ENCODE measurements around the gene C1QL1.

Gene C1QL1

DNA sequence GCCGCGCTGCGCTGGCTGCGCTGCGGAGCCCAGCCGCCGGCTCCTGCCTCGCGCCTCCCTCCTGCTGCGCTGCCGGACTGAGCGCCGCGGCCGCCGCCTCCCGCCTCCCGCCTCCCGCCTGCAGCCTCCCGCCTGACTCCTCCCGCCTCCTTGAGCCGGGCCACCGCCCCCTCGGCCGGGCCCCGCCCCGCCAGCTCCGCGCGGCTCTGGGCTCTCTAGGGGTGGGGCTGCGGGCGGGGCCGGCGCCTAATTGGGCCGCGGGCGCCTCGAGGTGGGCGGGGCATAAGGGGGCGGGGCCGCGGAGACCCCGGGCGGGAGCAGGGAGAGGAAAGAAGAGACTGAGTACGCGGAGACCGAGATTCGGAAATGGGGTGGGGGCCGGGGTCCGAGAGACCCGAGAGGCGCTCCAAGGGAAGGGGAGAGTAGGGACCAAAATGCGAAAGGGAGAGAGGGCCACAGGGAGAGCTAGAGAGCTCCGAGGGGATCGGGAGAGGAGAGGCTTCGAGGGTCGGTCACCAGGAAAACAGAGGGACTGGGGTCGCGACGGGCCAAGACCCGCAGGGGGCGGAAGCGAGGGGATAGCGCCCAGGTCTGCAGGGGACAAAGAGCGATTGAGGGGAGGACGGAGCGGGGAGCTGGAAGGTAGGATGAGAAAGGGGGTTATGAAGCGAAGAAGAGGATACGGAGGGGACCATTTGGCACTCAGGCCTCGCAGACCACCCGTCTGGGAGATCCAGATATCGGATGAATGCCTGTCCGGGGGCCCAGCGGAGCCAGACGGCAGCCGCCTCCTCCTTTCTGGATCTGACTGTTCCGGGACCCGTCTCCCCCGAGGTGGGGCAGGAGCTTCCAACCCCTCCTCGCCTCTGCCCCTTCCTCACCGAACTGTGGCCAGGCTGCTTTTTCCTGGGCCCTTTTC lies at the start of gene C1QL1:
TSS of gene C1QL1 (minus strand) at position 79 of the 919 bp plus-strand sequence. CDS start 255 bp downstream, outside the sequence.
- peak; percentile 78 for DNase-seq (ENCODE audit: low read depth)

DNA sequence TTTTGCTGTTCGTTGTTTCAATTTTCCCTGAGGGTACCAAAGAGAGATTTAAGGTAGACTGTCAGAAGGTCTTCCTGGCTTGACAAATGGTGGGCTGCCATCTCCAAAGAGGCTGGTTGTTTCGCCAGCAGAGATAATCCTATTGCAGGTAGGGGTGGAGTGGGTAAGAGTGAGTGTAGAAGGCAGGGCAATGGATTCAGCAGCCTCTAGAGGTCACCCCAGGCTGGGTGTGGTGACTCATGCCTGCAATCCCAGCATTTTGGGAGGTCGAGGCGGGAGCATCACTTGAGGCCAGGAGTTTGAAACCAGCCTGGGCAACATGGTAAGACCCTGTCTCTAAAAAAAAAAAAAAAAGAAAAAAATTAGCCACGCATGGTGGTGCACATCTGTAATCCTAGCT lies 48.7 kb upstream of the C1QL1 start:
- no peak for DNase-seq (ENCODE audit: low read depth)

DNA sequence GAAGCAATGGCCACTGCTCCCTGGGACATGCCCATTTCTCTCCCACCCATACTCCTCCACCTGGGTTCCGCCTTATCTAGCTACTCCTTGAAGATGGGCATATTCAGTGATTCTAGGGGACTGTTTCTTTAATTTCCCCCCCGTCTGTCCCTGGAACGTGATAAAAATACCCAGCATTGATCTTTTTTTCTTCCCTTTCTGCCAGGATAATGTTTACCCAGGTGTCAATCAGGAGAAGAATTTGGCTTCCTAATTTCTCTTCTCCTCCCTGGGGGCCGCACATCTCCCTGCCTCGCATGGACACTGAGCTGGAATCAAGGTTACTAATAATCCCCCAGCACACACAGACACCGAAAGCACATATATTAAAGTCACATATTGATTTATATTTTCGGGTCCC lies 48.1 kb upstream of the C1QL1 start:
- DNase-seq (ENCODE audit: low read depth) = no peak

DNA sequence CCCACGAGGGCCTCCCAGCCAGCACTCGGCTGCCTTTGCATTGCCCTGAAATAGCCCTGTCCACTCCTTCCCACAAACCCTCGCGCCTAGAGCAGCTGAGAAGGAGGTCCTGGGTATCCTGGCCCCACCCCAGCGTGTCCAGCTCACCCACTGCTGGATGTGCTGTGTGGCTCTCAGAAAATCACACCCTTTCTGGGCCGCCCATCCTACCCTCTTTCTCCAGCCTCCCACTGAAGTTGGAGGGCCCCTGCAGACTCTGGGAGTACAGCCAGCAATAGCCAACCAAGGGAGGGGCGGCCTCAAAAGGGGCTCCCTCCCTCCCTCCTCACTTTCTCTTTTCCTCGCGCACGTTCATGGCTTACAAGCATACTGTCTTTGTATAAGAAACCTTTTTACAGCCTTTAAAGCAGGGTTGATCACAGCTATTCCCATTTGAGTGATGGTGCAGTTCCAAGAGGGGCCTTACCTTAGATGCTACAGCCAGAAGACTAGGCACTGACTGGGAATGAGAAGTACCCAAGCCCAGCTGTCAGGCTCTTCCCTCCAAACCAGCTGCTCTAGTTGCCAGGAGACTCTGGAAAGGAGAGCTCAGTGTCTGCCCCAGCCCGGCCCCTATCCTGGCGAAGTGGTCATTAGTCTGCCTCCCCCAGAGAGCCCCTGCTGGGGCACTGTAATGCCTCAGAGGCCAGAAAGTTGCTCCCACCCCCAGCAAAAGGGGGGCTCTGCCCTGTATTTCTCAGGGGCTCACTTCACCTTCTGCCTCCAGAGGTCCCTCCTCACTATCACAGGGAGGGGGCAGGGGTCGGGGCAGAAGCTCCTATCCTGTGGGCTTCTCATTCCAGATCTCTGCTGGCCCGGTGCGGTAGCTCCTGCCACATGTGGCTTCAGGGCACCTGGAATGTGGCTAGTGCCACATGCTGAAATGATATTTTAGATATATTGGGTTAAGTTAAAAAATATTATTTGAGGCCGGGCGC lies 45.2 kb upstream of the C1QL1 start:
- DNase-seq (ENCODE audit: low read depth) = no peak

DNA sequence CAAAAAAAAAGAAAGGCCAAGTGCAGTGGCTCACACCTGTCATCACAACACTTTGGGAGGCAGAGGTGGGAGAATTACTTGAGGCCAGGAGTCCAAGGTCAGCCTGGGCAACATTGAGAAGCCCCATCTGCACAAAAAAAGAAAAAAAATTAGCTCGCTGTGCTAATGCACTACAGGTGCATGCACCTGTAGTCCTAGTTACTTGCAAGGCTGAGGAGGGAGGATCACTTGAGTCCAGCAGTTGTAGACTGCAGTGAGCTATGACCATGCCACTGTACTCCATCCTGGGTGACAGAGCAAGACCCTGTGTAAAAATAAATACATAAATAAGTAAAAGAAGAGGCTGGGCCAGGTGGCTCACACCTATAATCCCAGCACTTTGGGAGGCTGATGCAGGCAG lies 43.7 kb upstream of the C1QL1 start:
- no peak for DNase-seq (ENCODE audit: low read depth)

DNA sequence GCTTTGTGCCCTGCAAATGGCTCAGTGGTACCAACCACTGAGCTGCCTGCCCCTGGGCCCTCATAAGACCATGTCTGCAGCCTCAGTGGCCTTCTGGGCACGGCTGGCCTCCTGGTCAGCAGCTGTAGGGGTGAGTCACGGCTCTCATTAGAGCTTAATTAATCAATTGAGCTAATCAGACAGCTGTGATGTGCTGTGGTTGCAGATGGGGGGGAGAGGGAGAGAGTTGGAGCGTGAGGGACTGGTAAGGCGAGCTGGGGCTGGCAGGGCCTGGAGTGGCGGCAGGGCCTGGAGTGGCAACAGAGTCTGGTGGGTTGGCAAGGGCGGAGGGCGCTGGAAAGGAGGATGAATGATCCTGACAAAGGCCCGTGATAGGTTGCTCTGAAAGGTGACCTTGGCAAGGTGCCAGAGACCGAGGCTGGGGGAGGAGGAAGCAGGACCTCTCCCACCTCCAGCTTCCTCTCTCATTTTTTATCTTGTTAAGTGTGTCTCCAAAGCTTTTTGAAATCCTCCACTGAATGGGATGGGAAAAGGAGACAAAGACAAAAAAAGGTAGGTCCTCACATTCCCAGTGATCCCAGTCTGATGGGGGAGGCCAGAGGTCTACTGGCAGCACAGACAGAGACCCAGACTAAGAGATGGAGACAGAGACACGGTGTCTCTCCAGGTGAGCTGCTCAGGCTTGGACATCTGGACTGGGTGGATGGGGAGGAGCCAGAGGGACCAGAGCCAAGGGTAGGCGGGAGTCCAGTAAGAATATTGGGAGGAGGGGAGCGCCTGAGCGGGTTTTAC lies 41.8 kb upstream of the C1QL1 start:
- no peak for DNase-seq (ENCODE audit: low read depth)

DNA sequence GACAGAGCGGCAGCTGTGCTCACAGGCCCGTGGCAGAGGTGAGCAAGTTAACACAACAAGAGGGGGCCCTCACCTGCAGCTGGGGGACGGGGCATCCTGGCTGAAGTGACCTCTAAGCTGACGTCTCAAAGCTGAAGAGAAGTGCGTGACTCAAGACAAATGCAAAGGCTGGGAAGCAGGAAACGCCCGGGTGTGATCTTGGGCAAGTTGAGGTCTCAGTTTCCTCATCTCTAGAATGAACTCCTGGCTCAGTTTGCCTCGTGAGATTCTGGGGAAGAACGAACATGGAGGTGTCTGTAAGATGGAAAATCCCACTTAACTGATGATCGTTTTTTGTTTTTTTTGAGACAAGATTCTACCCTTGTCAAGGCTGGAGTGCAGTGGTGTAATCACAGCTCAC lies 40.1 kb upstream of the C1QL1 start:
- no peak for DNase-seq (ENCODE audit: low read depth)

DNA sequence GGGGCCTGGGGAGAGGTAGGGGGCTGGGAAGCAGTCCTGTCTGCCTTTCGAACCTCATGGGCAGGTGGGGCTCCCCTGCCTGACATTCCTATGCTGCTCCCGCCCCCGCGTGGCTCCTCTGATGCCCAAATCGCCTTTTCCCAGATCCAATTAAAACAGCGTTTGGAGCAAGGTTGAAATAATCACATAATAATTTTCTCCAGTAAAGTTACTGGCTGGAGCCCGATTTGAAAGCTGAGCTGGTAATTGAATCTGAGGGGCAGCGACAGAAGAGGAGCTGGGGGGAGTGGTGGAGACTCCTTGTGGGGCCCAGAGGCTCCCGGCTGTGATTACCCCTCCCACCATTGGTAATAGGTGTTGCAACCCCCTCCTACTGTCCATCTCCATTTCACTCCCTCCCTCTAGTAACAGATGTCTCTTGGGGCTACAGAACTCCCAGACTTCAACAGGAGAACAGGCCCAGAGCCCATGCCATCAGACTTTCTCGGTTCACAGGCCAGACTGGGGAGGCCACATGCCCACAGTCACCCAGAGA lies 38.9 kb upstream of the C1QL1 start:
- DNase-seq (ENCODE audit: low read depth) = no peak

DNA sequence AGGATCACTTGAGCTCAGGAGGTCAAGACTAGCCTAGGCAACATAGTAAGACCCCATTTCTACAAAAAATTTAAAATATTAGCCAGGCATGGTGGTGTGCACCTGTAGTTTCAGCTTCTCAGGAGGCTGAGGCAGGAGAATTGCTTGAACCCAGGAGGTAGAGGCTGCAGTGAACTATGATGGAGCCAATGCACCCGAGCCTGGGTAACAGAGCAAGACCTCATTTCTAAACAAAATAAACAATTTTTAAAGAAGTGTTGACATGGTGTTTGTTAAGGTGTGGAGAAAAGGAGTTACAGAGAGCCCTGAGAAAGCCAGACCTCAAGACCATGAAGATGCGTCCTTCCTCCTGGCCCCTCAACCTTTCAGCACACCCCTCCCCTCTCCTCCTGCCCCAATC lies 37.6 kb upstream of the C1QL1 start:
- no peak for DNase-seq (ENCODE audit: low read depth)

DNA sequence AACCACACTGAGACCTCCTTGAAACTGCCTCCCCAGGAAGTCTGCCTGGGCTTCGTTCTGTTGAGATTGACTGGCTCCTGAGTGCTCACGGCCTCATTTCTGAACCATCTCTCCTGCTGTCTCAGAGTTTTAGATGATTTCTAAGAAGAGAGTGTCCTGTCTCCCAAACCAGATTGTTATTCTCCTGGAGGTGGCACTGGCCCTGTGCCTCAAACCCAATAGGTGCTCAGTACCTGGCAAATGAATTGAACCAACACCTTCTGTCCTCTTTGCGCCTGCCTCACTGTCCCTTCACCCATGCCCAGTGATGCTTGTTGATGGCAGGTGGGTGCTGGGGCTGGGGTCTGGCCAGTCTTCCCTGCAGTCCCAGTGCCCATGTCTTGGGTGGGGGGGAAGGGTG lies 36.3 kb upstream of the C1QL1 start:
- no peak for DNase-seq (ENCODE audit: low read depth)

DNA sequence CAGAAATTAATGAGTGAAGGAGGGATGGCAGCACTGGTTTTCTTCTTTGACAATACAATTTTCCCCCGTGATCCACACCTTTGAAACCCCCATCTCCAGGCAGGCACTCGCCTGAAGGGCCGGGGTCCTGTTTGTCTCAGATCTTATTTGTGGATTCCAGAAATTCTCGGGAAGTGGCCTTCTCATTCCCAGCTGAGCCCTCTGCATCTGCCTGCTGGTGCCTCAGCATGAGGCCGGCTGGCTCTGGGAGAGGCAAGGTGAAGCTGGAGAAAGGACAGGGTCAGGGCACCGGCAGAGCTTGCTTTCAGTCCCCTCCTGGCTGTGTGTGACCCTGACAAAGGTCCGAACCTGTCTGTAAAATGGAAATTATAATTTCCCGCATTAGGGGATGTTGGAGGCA lies 35.8 kb upstream of the C1QL1 start:
- no peak for DNase-seq (ENCODE audit: low read depth)

DNA sequence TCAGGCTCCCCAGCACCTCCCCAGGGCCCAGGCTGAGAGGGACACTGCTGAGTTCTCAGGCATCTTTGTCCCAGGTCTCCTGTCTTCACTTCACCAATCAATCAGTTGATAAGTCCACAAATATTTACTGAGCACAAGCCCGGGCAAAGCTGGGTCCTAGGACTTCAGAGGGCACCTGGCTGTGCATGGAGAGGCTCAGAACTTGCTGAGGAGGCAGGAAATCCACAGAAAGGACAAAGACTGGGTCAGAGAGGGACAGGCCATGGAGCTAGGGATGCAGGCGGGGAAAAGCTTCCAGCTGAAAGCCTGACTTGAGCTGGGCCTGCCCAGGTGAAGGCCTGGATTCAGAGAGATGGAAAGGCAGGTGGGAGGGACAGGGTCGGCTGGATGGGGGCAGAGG lies 33.2 kb upstream of the C1QL1 start:
- DNase-seq (ENCODE audit: low read depth) = no peak

DNA sequence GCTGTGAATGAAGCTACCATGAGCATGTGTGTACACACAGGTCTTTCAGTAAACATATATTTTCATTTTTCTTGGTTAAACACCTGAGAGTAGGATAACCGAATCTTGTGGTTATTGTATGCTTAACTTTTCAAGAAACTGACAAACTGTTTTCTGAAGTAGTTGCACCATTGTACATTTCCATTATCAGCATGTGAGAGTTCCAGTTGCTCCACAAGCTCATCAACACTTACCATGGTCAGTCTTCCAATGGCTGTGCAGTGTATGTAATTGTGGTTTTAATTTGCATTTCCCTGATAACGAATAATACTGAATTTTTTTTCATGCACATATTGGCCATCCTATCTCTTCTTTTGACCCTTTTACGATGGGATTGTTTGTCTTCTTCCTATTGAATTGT lies 31.3 kb upstream of the C1QL1 start:
- no peak for DNase-seq (ENCODE audit: low read depth)

DNA sequence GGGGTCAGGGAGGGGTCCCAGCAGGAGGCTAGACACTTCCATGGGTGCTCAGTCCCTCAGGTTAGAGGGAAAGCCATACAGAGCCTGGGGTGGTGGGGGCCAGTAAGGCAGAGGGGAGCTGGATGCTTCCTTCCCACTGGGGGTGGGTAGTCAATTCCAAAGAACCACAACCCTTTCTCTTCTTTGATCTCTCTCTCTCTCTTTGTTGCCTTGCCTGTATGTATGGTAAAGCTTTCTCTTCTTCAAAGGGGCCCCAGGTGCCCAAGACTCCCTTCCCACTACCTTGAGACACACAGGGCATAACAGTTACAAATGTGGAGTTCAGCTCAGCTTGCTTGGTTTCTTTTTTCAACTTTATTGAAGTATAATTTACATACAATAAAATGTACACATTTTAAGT lies 30.5 kb upstream of the C1QL1 start:
- DNase-seq (ENCODE audit: low read depth) = no peak

DNA sequence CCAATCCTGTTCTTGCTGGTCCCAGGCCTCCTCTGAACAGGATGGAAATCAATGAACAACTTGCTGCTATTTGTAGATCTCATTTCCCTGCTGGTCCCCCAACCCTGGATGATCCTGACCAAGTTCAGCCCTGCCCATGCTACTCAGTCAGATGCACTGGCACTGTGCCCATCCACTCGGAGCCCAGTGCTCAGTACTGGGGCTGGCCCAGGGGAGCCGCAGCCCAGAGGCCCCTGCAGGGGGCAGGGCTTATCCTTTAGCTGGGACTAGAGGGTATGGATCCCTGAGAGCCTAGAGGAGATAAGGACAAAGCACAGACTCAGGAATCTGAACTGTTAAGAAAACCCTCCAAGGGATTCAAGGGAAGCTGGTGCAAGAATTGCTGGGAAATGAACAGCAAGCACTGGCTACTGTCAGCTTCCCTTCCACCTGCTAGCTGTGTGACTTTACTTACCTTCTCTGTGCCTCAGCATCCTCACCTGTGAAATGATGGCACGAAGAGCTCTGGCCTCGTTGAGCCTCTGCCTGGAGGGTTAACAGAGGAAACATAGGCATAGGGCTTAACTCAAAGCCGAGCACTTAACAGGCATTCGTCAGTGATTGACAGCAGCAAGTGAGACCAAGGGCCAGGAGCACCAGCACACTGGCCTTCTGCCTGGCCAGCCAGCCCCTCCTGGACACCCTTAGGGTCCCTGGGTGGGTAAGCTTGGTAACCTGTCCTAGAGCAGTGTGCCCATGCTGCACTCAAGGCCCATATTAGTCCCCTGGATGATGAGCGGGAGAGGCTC lies 29.8 kb upstream of the C1QL1 start:
- DNase-seq (ENCODE audit: low read depth) = no peak

DNA sequence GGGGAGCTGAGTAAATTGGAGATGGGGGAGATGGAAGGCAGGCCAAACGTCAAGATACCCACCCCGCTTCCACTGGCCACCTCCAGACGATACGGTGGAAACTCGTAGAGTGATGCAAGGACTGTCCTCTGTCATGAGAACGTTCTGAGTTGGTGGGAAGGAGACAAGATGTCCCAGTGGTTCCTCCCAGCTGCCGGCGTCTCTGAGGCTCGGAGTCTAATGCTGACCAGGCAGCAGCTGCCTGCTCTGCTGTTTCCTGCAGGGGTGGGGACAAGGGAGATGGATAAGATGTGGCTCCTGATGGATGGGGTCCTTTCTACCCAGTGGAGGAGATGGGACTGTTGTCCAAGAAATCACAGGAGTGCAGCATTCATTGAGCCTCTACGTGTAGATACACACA lies 28.2 kb upstream of the C1QL1 start:
- DNase-seq (ENCODE audit: low read depth) = no peak

DNA sequence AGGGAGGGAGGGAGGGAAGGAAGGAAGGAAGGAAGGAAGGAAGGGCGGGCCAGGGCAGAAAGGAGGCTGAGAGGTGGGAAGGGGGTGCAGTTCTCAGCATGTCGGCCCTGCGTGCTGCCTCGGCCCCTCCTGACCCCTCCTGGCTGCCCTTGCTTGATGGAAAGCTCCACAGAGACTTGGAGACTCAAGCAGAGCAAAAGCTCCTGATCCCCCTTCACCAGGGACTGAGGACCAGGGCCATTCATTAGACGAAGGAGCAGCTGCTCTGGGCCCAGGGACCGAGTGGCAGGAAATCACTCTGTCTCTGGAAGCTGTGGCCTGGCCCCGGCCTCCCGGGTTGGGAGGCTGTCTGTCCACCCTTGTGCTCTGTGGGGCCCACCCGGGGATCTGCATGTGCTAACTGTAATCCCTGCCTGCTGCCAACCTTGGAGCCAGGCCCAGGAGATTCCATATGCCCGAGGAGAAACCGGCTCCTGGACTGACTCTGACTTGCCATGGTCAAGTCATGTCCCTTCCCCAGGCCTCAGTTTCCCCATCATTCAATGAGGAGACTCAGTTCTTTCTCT lies 27.4 kb upstream of the C1QL1 start:
- DNase-seq (ENCODE audit: low read depth) = no peak

DNA sequence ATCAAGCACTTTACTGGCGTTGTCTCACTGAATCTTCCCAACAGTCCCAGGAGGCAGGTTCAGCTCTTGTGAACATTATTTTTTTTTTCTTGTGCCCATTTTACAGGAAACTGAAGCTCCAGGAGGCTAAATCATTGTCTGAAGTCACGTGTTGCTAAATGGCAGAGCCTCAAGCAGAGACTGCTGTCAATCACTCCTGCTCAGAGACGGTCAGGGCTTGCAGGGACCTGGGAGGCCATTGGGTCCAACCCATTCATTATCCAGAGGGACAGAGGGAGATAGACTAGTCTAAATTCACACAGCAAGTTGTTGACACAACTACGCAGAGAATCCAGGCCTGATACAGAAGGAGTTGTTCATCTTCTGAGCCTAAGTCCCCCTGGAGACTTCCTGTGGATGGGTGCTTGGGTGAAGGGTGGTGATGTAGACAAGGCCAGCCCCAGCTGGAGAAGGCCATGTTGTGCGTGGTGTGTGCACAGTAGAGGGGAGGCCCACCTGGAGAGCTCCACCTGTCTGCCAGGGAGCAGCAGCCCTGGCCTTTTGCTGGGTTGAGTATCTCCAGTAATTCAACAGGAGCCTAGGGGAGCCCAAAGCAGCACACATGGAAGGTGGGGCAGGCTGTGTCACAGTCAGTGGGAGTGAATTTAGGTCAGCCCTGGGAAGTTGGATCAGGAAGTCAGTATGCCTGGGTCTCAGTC lies 24.3 kb upstream of the C1QL1 start:
- no peak for DNase-seq (ENCODE audit: low read depth)

DNA sequence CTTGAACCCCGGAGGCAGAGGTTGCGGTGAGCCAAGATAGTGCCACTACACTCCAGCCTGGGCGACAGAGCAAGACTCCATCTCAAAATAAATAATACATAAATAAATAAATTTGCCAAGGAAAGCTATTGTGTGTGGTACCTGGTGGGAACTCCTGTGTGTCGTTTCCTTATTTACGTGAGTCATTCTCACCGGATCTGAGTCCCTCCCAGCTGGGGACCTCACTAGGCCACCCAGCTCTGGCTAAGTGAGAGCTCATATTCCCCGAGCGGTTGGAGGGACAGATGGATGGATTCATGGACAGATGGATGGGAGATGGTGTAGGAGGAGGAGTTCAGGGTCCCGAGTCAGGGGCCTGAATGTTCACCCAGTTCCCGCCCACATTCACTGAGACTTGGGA lies 22.9 kb upstream of the C1QL1 start:
- DNase-seq (ENCODE audit: low read depth) = no peak

DNA sequence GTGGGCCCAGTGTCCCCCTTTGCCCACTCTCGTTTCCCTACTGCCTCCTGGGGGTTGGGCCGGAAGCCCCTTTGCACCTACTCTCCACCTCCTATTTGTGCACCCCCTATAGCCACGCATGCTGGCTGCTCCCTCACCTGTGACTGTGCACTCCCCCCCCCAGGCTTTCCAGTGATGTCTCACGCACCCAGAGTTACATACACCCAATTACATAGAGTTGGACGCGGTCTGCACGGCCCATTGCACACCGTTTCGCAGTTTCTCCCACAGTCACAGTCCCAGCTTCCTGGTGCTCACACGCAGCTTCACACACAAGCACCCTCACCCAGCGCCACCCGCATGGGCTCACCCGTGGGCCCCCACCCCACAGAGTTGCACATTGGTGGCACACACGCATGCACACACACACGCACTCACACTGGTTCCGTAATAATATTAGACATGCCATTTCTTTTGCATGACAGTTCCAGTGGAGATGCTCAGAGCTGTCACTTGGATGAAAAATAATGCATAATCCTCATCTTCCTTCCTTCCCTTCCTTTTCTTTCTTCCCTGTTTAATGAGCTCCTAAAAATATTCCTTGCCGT lies 21.5 kb upstream of the C1QL1 start:
- no peak for DNase-seq (ENCODE audit: low read depth)

Measured in activated gamma-delta T cell treated with anti-CD3 and anti-CD28 coated beads, Interleukin-2, amount 50 U/mL, for 16 hours (primary cell).